WI38 (cell line): ENCODE measurements around the gene TOP3A.

Experiments used
- H3K4me3 ChIP-seq: 2 replicates; pipeline ENCODE4 v1.5.1; 2011; ENCODE audit warnings: low read depth, mild to moderate bottlenecking, control low read depth, low read length
- TF ChIP-seq, protein P1 (sequence below): IDR thresholded peaks from 2 replicates; pipeline ENCODE4 v1.5.1; 2012; ENCODE audit warnings: low read depth, mild to moderate bottlenecking, control low read depth, low read length

The TOP3A gene

DNA sequence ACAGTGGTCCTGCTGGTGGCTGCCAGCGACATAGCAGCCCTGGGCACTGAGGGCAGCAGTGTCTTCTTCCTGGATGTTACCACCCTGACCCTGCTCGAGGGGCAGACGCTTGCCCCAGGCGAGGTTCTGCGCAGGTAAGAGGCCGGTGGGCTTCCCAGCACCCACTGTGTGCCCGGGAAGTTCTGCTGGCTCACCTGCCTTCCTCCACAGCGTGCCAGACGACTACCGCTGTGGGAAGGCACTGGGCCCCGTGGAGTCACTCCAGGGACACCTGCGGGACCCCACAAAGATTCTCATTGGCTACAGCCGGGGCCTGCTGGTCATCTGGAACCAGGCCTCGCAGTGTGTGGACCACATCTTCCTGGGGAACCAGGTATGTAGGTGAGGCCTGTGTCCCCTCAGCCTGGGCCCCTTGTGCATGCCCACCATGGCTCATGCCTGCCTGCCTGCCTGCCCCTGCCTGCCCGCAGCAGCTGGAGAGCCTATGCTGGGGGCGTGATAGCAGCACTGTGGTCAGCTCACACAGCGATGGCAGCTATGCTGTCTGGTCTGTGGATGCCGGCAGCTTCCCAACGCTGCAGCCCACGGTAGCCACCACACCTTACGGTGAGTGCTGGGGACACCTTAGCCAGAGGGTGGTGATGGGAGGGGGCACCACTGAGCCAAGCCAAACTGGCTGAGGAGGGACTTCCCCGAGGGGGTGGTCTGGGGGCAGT, 80.8 kb downstream of the TOP3A start:
- TF ChIP-seq, protein P1, sequence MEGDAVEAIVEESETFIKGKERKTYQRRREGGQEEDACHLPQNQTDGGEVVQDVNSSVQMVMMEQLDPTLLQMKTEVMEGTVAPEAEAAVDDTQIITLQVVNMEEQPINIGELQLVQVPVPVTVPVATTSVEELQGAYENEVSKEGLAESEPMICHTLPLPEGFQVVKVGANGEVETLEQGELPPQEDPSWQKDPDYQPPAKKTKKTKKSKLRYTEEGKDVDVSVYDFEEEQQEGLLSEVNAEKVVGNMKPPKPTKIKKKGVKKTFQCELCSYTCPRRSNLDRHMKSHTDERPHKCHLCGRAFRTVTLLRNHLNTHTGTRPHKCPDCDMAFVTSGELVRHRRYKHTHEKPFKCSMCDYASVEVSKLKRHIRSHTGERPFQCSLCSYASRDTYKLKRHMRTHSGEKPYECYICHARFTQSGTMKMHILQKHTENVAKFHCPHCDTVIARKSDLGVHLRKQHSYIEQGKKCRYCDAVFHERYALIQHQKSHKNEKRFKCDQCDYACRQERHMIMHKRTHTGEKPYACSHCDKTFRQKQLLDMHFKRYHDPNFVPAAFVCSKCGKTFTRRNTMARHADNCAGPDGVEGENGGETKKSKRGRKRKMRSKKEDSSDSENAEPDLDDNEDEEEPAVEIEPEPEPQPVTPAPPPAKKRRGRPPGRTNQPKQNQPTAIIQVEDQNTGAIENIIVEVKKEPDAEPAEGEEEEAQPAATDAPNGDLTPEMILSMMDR, result no peak

DNA sequence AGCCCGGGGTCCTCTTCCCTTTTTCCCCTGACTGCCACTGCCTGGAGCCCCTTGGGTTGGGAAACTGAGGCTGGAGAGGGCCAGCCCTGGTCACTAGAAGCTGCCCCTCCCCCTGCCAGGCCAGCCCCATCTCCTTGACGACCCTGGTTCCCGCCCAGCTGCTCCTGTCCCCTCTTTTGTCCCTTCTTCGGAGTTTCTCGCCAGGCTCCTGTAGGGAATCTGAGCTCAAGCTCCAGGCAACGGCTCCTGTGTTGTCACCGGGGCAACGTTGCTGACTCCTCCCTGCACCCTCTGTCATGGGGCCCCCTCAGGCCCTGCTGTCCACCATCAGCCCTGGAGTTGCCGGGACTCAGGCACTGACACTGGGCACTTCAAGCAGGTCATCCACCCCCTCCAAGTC, 83.6 kb downstream of the TOP3A start:
- TF ChIP-seq, protein P1, result no peak
- no peak overlapping the region for H3K4me3 ChIP-seq

More for the DNA sequence above, 80.8 kb downstream of the TOP3A start:
- H3K4me3 ChIP-seq, result no peak overlapping the region

DNA sequence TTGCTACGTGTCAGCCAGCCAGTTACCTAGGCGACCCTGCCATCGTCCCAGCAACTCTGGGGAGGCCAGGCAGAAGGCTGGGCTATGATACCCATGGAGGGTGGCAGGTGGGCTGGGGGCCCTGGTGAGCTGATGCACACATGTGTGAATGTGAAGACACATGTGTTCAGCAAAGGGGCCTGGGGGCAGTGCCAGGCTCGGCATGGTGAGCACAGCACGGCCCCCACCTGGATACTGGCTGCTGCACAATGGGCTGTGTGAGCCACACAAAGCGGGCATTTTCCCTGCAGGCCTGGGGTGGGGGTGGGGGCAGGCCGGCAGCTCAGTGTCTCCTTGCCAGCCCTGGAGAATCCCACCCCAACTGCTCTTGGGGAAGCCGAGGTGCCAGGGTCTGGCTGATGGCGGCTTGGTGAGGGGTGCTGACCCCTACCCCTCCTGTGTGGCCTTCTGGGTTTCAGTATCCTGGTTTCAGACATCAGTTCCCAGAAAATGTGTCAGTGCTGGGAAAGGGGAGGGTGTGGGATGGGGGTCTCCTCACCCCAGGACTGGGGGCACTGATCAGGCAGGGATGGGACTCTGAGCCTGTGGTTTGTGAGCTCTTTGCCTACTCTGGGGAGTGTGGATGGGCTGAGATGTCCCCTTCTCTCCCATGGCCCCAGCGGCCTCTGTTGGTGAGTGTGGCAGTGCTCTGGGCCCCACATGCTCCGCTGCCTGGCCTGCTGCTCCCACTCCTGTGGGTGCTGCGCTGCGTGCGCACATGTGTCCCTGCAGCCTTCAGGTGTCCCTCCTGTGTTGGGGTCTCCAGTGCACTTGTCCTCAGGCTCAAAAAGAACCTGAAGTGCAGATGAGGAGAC, 84.3 kb downstream of the TOP3A start:
- TF ChIP-seq, protein P1, result no peak

GRCh38 chr17:18229771-18230170, 85.0 kb downstream of the TOP3A start:
- H3K4me3 ChIP-seq, result no peak overlapping the region
- TF ChIP-seq, protein P1, result no peak

More for the DNA sequence above, 84.3 kb downstream of the TOP3A start:
- no peak overlapping the region for H3K4me3 ChIP-seq

DNA sequence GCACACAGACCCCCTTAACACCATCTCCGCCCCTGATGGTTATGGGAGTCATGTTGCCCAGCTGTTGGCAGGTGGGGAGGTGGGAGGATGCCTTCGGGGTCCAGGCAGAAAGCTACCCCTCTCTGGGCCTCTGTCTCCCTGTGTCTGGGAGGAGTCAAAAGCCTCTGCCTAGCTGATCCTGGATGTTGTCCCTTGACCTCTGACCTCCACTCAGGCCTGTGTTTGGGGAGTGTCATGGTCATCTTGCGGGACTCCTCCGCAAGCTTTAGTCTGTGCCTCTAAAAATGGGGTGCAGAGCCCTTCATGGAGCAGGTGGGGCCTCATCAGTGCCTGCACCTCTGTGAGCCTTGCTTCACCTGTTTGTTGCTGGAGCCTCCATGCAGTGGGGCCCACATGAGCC, 85.5 kb downstream of the TOP3A start:
- H3K4me3 ChIP-seq, result no peak overlapping the region
- TF ChIP-seq, protein P1, result no peak

DNA sequence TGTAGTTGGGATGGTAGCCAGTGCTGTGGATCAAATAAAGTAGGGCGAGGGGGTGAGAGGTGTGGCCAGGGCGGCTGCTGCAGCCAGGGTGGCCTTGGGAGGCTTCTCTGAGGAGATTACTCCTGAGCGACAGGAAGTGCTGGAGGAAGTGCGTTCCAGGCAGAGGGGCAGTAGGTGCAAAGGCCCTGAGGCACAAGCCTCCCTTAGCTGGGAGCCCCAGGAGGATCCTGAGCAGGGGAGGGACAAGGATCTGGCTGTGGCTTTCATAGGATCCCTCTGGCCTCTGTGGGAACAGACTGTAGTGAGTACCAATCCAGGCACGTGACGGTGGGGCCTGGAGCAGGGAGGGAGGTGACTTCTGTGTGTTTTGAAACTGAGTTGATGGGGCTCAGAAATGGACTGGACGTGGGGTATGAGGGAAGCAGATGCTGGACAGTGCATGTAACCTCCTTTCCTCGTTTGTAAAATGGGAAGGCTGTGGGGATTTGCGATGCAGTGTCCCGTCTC, 86.6 kb downstream of the TOP3A start:
- no peak overlapping the region for H3K4me3 ChIP-seq
- TF ChIP-seq, protein P1, result no peak

DNA sequence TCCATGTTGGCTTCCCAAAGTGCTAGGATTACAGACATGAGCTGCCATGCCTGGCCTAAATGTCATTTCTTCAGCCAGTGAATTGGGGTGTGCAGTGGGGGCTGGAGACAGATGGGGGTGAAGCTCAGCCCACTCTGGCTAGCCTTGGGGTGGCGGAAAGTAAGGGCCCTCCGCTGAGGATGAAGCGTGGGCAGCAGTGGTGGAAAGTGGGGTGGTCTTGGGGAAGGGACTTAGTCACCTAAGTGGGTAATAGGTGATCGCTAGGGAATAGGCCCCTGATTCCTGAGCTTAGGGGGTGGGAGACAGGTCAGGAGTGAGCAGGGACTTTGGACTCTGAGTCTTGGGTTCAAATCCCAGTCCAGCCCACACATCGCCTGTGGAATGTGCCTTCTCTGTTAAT, 87.2 kb downstream of the TOP3A start:
- TF ChIP-seq, protein P1, result no peak
- no peak overlapping the region for H3K4me3 ChIP-seq
